ENCODE results near the gene ATP1A4.

ATP1A4 gene

GRCh38 chr1:160179336-160179735, 27.9 kb downstream of the ATP1A4 start:
- Histone ChIP-seq H3K4me3 (no peak overlapping the region), H3K27ac (no peak overlapping the region), H3K9me3 (ENCODE audit: low read depth, low read length) (no peaks in the 10 kb centered on the region), H3K9ac (ENCODE audit: insufficient read length) (no peak overlapping the region), H3K36me3 (ENCODE audit: insufficient read depth, low read length) (no peaks in the 10 kb centered on the region)
- TF ChIP-seq EZH2 (IDR thresholded peaks at IDR 0.05) (no peak), POLR2AphosphoS5 (IDR thresholded peaks at IDR 0.05; ENCODE audit: borderline replicate concordance, low read depth, low read length) (no peak), FOXP2 (optimal IDR thresholded peaks at IDR 0.05; ENCODE audit: control extremely low read depth, extremely low read length, insufficient read depth) (no peak)
- DNase-seq (ENCODE audit: low read depth, low spot score) = no peak

GRCh38 chr1:160186246-160186645, 34.8 kb downstream of the ATP1A4 start:
- H3K36me3 ChIP-seq (ENCODE audit: insufficient read depth, low read length) = no peaks in the 10 kb centered on the region
- no peaks in the 10 kb centered on the region for H3K9me3 ChIP-seq (ENCODE audit: low read depth, low read length)
- DNase-seq (ENCODE audit: low read depth, low spot score) = no peak
- TF ChIP-seq EZH2 (IDR thresholded peaks at IDR 0.05) = no peak
- no peak for TF ChIP-seq POLR2AphosphoS5 (IDR thresholded peaks at IDR 0.05; ENCODE audit: borderline replicate concordance, low read depth, low read length)
- no peak for TF ChIP-seq FOXP2 (optimal IDR thresholded peaks at IDR 0.05; ENCODE audit: control extremely low read depth, extremely low read length, insufficient read depth)
- no peak overlapping the region for H3K27ac ChIP-seq
- H3K9ac ChIP-seq (ENCODE audit: insufficient read length) = no peak overlapping the region
- H3K4me3 ChIP-seq = no peak overlapping the region

- H3K9ac ChIP-seq (ENCODE audit: insufficient read length) = no peak overlapping the region
- no peak for TF ChIP-seq EZH2 (IDR thresholded peaks at IDR 0.05)
- TF ChIP-seq POLR2AphosphoS5 (IDR thresholded peaks at IDR 0.05; ENCODE audit: borderline replicate concordance, low read depth, low read length) = no peak
- no peak for TF ChIP-seq FOXP2 (optimal IDR thresholded peaks at IDR 0.05; ENCODE audit: control extremely low read depth, extremely low read length, insufficient read depth)
- no peaks in the 10 kb centered on the region for H3K9me3 ChIP-seq (ENCODE audit: low read depth, low read length)
- no peak overlapping the region for H3K27ac ChIP-seq
- H3K36me3 ChIP-seq (ENCODE audit: insufficient read depth, low read length) = no peaks in the 10 kb centered on the region
- no peak overlapping the region for H3K4me3 ChIP-seq
- DNase-seq (ENCODE audit: low read depth, low spot score) = no peak
Observed at GRCh38 chr1:160186729-160187128, 35.3 kb downstream of the ATP1A4 start.

- no peaks in the 10 kb centered on the region for H3K36me3 ChIP-seq (ENCODE audit: insufficient read depth, low read length)
- TF ChIP-seq POLR2AphosphoS5 (IDR thresholded peaks at IDR 0.05; ENCODE audit: borderline replicate concordance, low read depth, low read length) = no peak
- no peak for TF ChIP-seq FOXP2 (optimal IDR thresholded peaks at IDR 0.05; ENCODE audit: control extremely low read depth, extremely low read length, insufficient read depth)
- TF ChIP-seq EZH2 (IDR thresholded peaks at IDR 0.05) = no peak
- H3K27ac ChIP-seq = no peak overlapping the region
- no peak overlapping the region for H3K4me3 ChIP-seq
- H3K9me3 ChIP-seq (ENCODE audit: low read depth, low read length) = no peaks in the 10 kb centered on the region
- H3K9ac ChIP-seq (ENCODE audit: insufficient read length) = no peak overlapping the region
- DNase-seq (ENCODE audit: low read depth, low spot score) = no peak
Observed at GRCh38 chr1:160187407-160187806, 36.0 kb downstream of the ATP1A4 start.

GRCh38 chr1:160188341-160188740, 36.9 kb downstream of the ATP1A4 start:
- Histone ChIP-seq H3K9me3 (ENCODE audit: low read depth, low read length) (no peaks in the 10 kb centered on the region), H3K9ac (ENCODE audit: insufficient read length) (no peak overlapping the region), H3K4me3 (no peak overlapping the region), H3K36me3 (ENCODE audit: insufficient read depth, low read length) (no peaks in the 10 kb centered on the region), H3K27ac (no peak overlapping the region)
- DNase-seq (ENCODE audit: low read depth, low spot score) = no peak
- TF ChIP-seq EZH2 (IDR thresholded peaks at IDR 0.05) (no peak), FOXP2 (optimal IDR thresholded peaks at IDR 0.05; ENCODE audit: control extremely low read depth, extremely low read length, insufficient read depth) (no peak), POLR2AphosphoS5 (IDR thresholded peaks at IDR 0.05; ENCODE audit: borderline replicate concordance, low read depth, low read length) (no peak)

GRCh38 chr1:160189649-160190625, 38.5 kb downstream of the ATP1A4 start, which contains the start of gene CASQ1:
CASQ1 (plus strand) TSS chr1:160190575; CDS start chr1:160190752, 177 bp downstream.
- H3K4me3 ChIP-seq = no peak within 1 kb of the TSS
- no peaks in the 10 kb centered on the region for H3K9me3 ChIP-seq (ENCODE audit: low read depth, low read length)
- no peak within 1 kb of the TSS for H3K27ac ChIP-seq
- no peak for DNase-seq (ENCODE audit: low read depth, low spot score)
- no peak for TF ChIP-seq FOXP2 (optimal IDR thresholded peaks at IDR 0.05; ENCODE audit: control extremely low read depth, extremely low read length, insufficient read depth)
- no peak for TF ChIP-seq EZH2 (IDR thresholded peaks at IDR 0.05)
- no peak for TF ChIP-seq POLR2AphosphoS5 (IDR thresholded peaks at IDR 0.05; ENCODE audit: borderline replicate concordance, low read depth, low read length)
- no peak within 1 kb of the TSS for H3K9ac ChIP-seq (ENCODE audit: insufficient read length)
- H3K36me3 ChIP-seq (ENCODE audit: insufficient read depth, low read length) = no peaks in the 10 kb centered on the region

- TF ChIP-seq POLR2AphosphoS5 (IDR thresholded peaks at IDR 0.05; ENCODE audit: borderline replicate concordance, low read depth, low read length) (no peak), EZH2 (IDR thresholded peaks at IDR 0.05) (no peak), FOXP2 (optimal IDR thresholded peaks at IDR 0.05; ENCODE audit: control extremely low read depth, extremely low read length, insufficient read depth) (no peak)
- no peak overlapping the region for H3K27ac ChIP-seq
- no peak overlapping the region for H3K4me3 ChIP-seq
- H3K36me3 ChIP-seq (ENCODE audit: insufficient read depth, low read length) = no peaks in the 10 kb centered on the region
- H3K9me3 ChIP-seq (ENCODE audit: low read depth, low read length) = no peaks in the 10 kb centered on the region
- no peak for DNase-seq (ENCODE audit: low read depth, low spot score)
- H3K9ac ChIP-seq (ENCODE audit: insufficient read length) = no peak overlapping the region
Observed at GRCh38 chr1:160191756-160192155, 40.4 kb downstream of the ATP1A4 start.

GRCh38 chr1:160192234-160192633, 40.8 kb downstream of the ATP1A4 start:
- no peaks in the 10 kb centered on the region for H3K36me3 ChIP-seq (ENCODE audit: insufficient read depth, low read length)
- H3K9me3 ChIP-seq (ENCODE audit: low read depth, low read length) = no peaks in the 10 kb centered on the region
- H3K27ac ChIP-seq = no peak overlapping the region
- no peak for DNase-seq (ENCODE audit: low read depth, low spot score)
- no peak overlapping the region for H3K4me3 ChIP-seq
- TF ChIP-seq POLR2AphosphoS5 (IDR thresholded peaks at IDR 0.05; ENCODE audit: borderline replicate concordance, low read depth, low read length) = no peak
- no peak for TF ChIP-seq EZH2 (IDR thresholded peaks at IDR 0.05)
- TF ChIP-seq FOXP2 (optimal IDR thresholded peaks at IDR 0.05; ENCODE audit: control extremely low read depth, extremely low read length, insufficient read depth) = no peak
- H3K9ac ChIP-seq (ENCODE audit: insufficient read length) = no peak overlapping the region
